Panc1 (cell line): ENCODE data around the gene KCNH3. TPM values are rescaled to one million over a fixed set of nuclear protein-coding genes. Genes with fewer than 3 reads are reported as not detected.

Source experiments
- ATAC-seq: fragments of 200-7000 bp; cut with Tn5 transposase; 2 replicates; pipeline ENCODE4 v1.9.1; 2020; ENCODE audit warnings: mild to moderate bottlenecking, moderate library complexity
- BruUV-seq: library from RNA; stranded (reverse); fragments of 400-500 nt; replicated peaks from 2 replicates; lab custom pipeline; 2021; lab: Mats Ljungman, UMichigan
- CTCF ChIA-PET: fragments of 300-600 bp; sonication (Branson Sonifier 250); formaldehyde crosslinking; loops from one replicate; lab custom pipeline; 2022; ENCODE audit warnings: antibody characterized with exemption; lab: Charles Lee
- POLR2A ChIA-PET: fragments of 300-600 bp; sonication (Branson Sonifier 250); formaldehyde crosslinking; loops from one replicate; lab custom pipeline; 2022; ENCODE audit warnings: antibody characterized with exemption; lab: Charles Lee
- DNase-seq: peaks from one replicate; pipeline ENCODE4 v3.0.0-alpha.2; 2010; ENCODE audit warnings: low read depth, low spot score
- H3K27ac ChIP-seq: 2 replicates; pipeline ENCODE4 v1.5.1; 2011; ENCODE audit warnings: mild to moderate bottlenecking, low read length, inconsistent platforms
- H3K27me3 ChIP-seq: fragments of 200-500 bp; sonication (Bioruptor generic); 2 replicates; pipeline ENCODE4 v1.6.0; 2014; ENCODE audit warnings: low read length, inconsistent platforms; ENCODE audit not compliant: control insufficient read depth, insufficient read depth
- H3K36me3 ChIP-seq: fragments of 200-500 bp; sonication (Bioruptor generic); 2 replicates; pipeline ENCODE4 v1.5.1; 2014; ENCODE audit warnings: inconsistent platforms, mild to moderate bottlenecking, low read length, moderate library complexity; ENCODE audit not compliant: control insufficient read depth, insufficient read depth
- H3K4me1 ChIP-seq: 2 replicates; pipeline ENCODE4 v1.5.1; 2011; ENCODE audit warnings: inconsistent platforms, mild to moderate bottlenecking, low read length, moderate library complexity; ENCODE audit not compliant: control insufficient read depth, insufficient read depth
- H3K4me3 ChIP-seq, 2 experiments: 2 replicates each; pipeline ENCODE4 v1.5.1; 2011 to 2012; ENCODE audit warnings: low read depth in 2 of 2, low read length in 2 of 2, mild to moderate bottlenecking in 2 of 2, inconsistent platforms in 1 of 2, moderate library complexity in 1 of 2
- H3K9me3 ChIP-seq: fragments of 200-500 bp; sonication (Bioruptor generic); 2 replicates; pipeline ENCODE4 v1.5.1; 2014; ENCODE audit warnings: low read depth, mild to moderate bottlenecking, inconsistent platforms, low read length, moderate library complexity; ENCODE audit not compliant: control insufficient read depth, insufficient read depth
- POLR2AphosphoS5 ChIP-seq: IDR thresholded peaks from 2 replicates; pipeline ENCODE4 v1.6.1; 2012; ENCODE audit warnings: mild to moderate bottlenecking, low read depth, low read length, moderate library complexity
- SIN3A ChIP-seq: IDR thresholded peaks from 2 replicates; pipeline ENCODE4 v1.6.1; 2012; ENCODE audit warnings: low read depth, mild to moderate bottlenecking, low read length, moderate library complexity, borderline replicate concordance; ENCODE audit not compliant: insufficient read depth
- TCF7L2 ChIP-seq: IDR thresholded peaks from 2 replicates; pipeline ENCODE4 v1.6.1; 2011; ENCODE audit warnings: mild to moderate bottlenecking, low read depth, low read length, inconsistent platforms
- in situ Hi-C: cut with HindIII; loops from 2 replicates; pipeline ENCODE4 v1.10.0; 2016; ENCODE audit warnings: low sequenced_read_pairs, low pct_unique_long_range_greater_than_20kb
- intact Hi-C: fragments of 100-400 bp; cut with micrococcal nuclease; formaldehyde crosslinking; loops from one replicate; pipeline ENCODE4 v1.10.0; 2022; ENCODE audit not compliant: unreplicated experiment
- total RNA-seq: library from RNA; stranded (reverse); gene quantifications from one replicate; pipeline ENCODE4 v1.2.1, GENCODE V29; 2021; ENCODE audit not compliant: unreplicated experiment
- TF ChIP-seq, protein P1 (sequence below), 2 experiments: IDR thresholded peaks; 2 replicates each; pipeline ENCODE4 v1.6.1; 2011 to 2012; ENCODE audit warnings: low read depth in 2 of 2, control low read depth in 1 of 2, low read length in 1 of 2, mild to moderate bottlenecking in 1 of 2, moderate library complexity in 1 of 2; ENCODE audit not compliant: insufficient read depth in 1 of 2
- TF ChIP-seq, protein P2 (sequence below): fragments of 450-650 bp; IDR thresholded peaks from 2 replicates; pipeline ENCODE4 v1.5.1; 2017; ENCODE audit warnings: mild to moderate bottlenecking

Gene KCNH3
- total RNA-seq, 1 experiment from 2014 or later = 0.64 TPM

GRCh38 chr12:49598527-49598926, 59.7 kb downstream of the KCNH3 start:
- DNase-seq (no peak), ATAC-seq (no peak)
- no peak overlapping the region for H3K4me3 ChIP-seq
- H3K36me3 ChIP-seq = no peaks in the 10 kb centered on the region
- H3K4me1 ChIP-seq = no peaks in the 10 kb centered on the region
- in situ Hi-C loops = no loop called here
- TF ChIP-seq, protein P1, sequence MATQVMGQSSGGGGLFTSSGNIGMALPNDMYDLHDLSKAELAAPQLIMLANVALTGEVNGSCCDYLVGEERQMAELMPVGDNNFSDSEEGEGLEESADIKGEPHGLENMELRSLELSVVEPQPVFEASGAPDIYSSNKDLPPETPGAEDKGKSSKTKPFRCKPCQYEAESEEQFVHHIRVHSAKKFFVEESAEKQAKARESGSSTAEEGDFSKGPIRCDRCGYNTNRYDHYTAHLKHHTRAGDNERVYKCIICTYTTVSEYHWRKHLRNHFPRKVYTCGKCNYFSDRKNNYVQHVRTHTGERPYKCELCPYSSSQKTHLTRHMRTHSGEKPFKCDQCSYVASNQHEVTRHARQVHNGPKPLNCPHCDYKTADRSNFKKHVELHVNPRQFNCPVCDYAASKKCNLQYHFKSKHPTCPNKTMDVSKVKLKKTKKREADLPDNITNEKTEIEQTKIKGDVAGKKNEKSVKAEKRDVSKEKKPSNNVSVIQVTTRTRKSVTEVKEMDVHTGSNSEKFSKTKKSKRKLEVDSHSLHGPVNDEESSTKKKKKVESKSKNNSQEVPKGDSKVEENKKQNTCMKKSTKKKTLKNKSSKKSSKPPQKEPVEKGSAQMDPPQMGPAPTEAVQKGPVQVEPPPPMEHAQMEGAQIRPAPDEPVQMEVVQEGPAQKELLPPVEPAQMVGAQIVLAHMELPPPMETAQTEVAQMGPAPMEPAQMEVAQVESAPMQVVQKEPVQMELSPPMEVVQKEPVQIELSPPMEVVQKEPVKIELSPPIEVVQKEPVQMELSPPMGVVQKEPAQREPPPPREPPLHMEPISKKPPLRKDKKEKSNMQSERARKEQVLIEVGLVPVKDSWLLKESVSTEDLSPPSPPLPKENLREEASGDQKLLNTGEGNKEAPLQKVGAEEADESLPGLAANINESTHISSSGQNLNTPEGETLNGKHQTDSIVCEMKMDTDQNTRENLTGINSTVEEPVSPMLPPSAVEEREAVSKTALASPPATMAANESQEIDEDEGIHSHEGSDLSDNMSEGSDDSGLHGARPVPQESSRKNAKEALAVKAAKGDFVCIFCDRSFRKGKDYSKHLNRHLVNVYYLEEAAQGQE (IDR thresholded peaks at IDR 0.05; ENCODE audit: insufficient read depth in 1 of 2, low read depth in 2 of 2, low read length in 1 of 2) = no peak
- H3K27ac ChIP-seq = no peak overlapping the region
- H3K9me3 ChIP-seq = no peaks in the 10 kb centered on the region
- ChIA-PET CTCF (no interaction called here), POLR2A (no interaction called here)
- no peaks in the 10 kb centered on the region for H3K27me3 ChIP-seq
- intact Hi-C loops = no loop called here
- BruUV-seq = no TSS peak

DNA sequence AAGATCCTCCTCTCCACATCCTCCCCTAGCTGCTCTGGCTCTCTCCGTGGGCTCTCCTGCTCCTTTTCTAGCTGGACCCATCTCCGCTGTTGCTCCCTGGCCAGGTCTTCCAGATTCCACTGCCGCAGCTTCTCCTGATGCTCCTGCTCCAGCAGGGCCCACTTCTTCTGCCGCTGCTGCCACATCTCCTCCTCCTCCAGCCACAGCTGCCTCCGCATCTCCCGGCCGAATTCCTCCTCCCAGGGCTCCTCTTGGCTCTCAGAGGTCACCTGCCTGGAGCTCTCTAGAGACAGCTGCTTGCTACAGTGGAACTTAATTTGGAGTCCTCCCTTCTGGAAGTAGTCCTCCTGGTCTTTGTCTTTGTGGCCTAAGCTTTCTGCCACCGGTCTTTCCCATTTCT, 61.1 kb downstream of the KCNH3 start:
- Histone ChIP-seq H3K4me3 (no peak overlapping the region), H3K27ac (no peak overlapping the region), H3K9me3 (no peaks in the 10 kb centered on the region), H3K4me1 (no peaks in the 10 kb centered on the region), H3K36me3 (no peaks in the 10 kb centered on the region), H3K27me3 (no peaks in the 10 kb centered on the region)
- ChIA-PET CTCF (no interaction called here), POLR2A (no interaction called here)
- intact Hi-C loops = no loop called here
- in situ Hi-C loops = no loop called here
- DNase-seq (no peak), ATAC-seq (no peak)
- TF ChIP-seq TCF7L2 = no peak
- TF ChIP-seq SIN3A = no peak
- TF ChIP-seq, protein P1 (IDR thresholded peaks at IDR 0.05; ENCODE audit: insufficient read depth in 1 of 2, low read depth in 2 of 2, low read length in 1 of 2) = no peak
- TF ChIP-seq, protein P2, sequence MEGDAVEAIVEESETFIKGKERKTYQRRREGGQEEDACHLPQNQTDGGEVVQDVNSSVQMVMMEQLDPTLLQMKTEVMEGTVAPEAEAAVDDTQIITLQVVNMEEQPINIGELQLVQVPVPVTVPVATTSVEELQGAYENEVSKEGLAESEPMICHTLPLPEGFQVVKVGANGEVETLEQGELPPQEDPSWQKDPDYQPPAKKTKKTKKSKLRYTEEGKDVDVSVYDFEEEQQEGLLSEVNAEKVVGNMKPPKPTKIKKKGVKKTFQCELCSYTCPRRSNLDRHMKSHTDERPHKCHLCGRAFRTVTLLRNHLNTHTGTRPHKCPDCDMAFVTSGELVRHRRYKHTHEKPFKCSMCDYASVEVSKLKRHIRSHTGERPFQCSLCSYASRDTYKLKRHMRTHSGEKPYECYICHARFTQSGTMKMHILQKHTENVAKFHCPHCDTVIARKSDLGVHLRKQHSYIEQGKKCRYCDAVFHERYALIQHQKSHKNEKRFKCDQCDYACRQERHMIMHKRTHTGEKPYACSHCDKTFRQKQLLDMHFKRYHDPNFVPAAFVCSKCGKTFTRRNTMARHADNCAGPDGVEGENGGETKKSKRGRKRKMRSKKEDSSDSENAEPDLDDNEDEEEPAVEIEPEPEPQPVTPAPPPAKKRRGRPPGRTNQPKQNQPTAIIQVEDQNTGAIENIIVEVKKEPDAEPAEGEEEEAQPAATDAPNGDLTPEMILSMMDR = no peak
- TF ChIP-seq POLR2AphosphoS5 = no peak
- BruUV-seq = no TSS peak
